ENCODE data around the gene CDH23.

Gene CDH23

DNA sequence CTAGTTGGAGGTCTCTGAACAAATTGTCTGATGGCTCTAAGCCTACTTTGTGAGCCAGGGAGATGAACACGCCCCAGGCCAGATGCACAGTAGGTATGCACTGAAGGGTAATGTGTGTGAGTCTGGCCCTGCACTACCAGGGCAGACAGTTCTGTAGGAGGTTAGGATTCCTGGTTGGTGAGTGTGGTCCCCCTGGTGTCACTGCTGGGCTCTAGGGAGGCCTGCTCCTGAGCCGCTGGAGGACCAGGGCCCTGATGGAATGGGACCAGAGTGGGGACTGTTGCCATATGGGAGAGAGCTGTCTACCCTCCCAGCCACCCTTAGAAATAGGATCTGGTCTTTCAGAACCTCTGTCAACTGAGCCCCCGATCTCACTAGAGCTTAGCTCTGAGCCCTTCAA, 42.0 kb downstream of the CDH23 start:
- Histone ChIP-seq H4K20me1 (ENCODE audit: insufficient read depth, low read length) (no peaks in the 10 kb centered on the region), H3K27me3 (replicated peaks; ENCODE audit: insufficient read depth, low read length) (peaks cover 43% of the 10 kb centered on the region), H3F3A (ENCODE audit: insufficient read depth, low read length) (no peaks in the 10 kb centered on the region), H3K4me2 (ENCODE audit: low read depth, low read length) (no peak overlapping the region), H3K9ac (ENCODE audit: low read length) (no peak overlapping the region), H3K9me3 (replicated peaks; ENCODE audit: insufficient read depth, low read length) (no peaks in the 10 kb centered on the region), H3K4me1 (ENCODE audit: low read length) (no peaks in the 10 kb centered on the region), H3K27ac (ENCODE audit: low read length) (no peak overlapping the region), H3K4me3 (ENCODE audit: low read length) (no peak overlapping the region), H3K36me3 (replicated peaks; ENCODE audit: insufficient read depth, low read length) (no peaks in the 10 kb centered on the region), H3K9me2 (replicated peaks; ENCODE audit: insufficient read depth, low read length) (no peaks in the 10 kb centered on the region), H2AFZ (ENCODE audit: low read length) (no peak overlapping the region), H3K79me2 (ENCODE audit: low read length) (no peaks in the 10 kb centered on the region)
- no peak for DNase-seq
- TF ChIP-seq, protein P1, sequence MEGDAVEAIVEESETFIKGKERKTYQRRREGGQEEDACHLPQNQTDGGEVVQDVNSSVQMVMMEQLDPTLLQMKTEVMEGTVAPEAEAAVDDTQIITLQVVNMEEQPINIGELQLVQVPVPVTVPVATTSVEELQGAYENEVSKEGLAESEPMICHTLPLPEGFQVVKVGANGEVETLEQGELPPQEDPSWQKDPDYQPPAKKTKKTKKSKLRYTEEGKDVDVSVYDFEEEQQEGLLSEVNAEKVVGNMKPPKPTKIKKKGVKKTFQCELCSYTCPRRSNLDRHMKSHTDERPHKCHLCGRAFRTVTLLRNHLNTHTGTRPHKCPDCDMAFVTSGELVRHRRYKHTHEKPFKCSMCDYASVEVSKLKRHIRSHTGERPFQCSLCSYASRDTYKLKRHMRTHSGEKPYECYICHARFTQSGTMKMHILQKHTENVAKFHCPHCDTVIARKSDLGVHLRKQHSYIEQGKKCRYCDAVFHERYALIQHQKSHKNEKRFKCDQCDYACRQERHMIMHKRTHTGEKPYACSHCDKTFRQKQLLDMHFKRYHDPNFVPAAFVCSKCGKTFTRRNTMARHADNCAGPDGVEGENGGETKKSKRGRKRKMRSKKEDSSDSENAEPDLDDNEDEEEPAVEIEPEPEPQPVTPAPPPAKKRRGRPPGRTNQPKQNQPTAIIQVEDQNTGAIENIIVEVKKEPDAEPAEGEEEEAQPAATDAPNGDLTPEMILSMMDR (IDR thresholded peaks at IDR 0.05; ENCODE audit: low read length), result no peak
- TF ChIP-seq EZH2phosphoT487 (IDR thresholded peaks at IDR 0.05; ENCODE audit: low read length) (no peak), EZH2 (optimal IDR thresholded peaks at IDR 0.05; ENCODE audit: low read depth, low read length) (no peak)

DNA sequence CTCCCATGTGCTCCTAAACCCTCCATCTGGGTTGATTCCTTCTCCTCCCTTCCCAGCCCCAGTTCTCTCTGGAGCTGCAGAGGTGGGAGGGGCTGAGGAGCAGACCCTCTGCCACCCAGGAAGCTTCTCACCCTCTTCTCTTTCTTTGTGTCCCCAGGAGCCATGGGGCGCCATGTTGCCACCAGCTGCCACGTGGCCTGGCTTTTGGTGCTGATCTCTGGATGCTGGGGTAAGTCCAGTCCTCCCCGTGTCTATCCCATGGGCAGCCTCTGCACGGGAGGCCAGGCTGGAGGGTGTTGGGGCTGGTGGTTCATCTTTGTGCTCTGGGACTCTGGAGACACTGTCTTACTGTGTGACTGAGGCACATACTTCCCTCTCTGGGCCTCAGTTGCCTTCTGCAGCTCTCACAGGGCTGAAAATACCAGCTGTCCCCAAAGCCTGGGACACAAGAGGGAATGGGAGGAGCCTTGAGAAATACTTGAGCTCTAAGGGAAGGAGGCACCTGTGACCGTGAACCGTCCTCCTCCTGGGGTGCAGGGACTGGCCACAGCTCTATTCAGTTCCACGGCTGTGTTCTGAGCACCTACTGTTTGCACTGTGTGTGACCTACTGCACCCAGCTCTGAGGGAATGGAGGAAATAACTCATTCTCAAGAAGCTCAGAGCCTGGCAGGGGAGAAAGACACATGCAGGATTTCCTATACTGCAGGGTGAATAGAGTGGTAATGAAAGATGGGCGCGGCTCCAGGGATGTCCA, 43.1 kb downstream of the CDH23 start:
- TF ChIP-seq, protein P1 (IDR thresholded peaks at IDR 0.05; ENCODE audit: low read length), result no peak
- TF ChIP-seq EZH2 (optimal IDR thresholded peaks at IDR 0.05; ENCODE audit: low read depth, low read length), result no peak
- no peak for TF ChIP-seq EZH2phosphoT487 (IDR thresholded peaks at IDR 0.05; ENCODE audit: low read length)
- Histone ChIP-seq H3K9me3 (replicated peaks; ENCODE audit: insufficient read depth, low read length) (no peaks in the 10 kb centered on the region), H3K4me3 (ENCODE audit: low read length) (no peak overlapping the region), H3F3A (ENCODE audit: insufficient read depth, low read length) (no peaks in the 10 kb centered on the region), H3K4me1 (ENCODE audit: low read length) (no peaks in the 10 kb centered on the region), H4K20me1 (ENCODE audit: insufficient read depth, low read length) (no peaks in the 10 kb centered on the region), H3K27me3 (replicated peaks; ENCODE audit: insufficient read depth, low read length) (peaks cover 52% of the 10 kb centered on the region), H3K36me3 (replicated peaks; ENCODE audit: insufficient read depth, low read length) (no peaks in the 10 kb centered on the region), H3K27ac (ENCODE audit: low read length) (no peak overlapping the region), H2AFZ (ENCODE audit: low read length) (no peak overlapping the region), H3K9ac (ENCODE audit: low read length) (no peak overlapping the region), H3K79me2 (ENCODE audit: low read length) (no peaks in the 10 kb centered on the region), H3K4me2 (ENCODE audit: low read depth, low read length) (no peak overlapping the region), H3K9me2 (replicated peaks; ENCODE audit: insufficient read depth, low read length) (no peaks in the 10 kb centered on the region)
- no peak for DNase-seq

DNA sequence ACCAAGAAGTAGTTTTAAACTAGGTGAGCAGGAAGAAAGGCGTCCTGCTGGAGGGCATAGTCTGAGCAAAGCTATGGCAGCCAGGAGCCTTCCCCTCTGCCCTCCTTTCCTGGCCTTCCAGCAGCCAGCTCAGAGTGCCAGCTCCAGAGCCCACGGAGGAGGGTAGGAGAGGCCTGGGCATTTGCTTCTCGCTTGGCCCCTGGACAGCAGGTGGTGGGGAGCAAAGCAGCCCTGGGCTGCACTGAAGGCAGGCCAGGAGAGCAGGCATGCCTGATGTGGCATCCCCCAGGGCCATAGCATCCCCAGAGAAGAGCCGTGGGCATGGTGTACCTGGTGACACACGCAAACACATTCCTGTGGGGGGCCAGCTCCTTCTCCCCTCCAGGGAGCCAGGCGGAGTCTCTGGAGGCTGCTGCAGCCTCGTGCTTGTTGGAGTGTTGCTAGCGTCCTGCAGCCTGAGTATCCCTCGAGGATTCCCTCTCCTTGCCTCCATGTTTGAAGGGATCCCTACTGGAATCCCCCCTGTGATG, 43.9 kb downstream of the CDH23 start:
- H3K9me2 ChIP-seq (replicated peaks; ENCODE audit: insufficient read depth, low read length), result no peaks in the 10 kb centered on the region

More for the DNA sequence above, 43.9 kb downstream of the CDH23 start:
- H2AFZ ChIP-seq (ENCODE audit: low read length), result no peak overlapping the region
- no peak overlapping the region for H3K27ac ChIP-seq (ENCODE audit: low read length)
- no peak for DNase-seq
- H3K36me3 ChIP-seq (replicated peaks; ENCODE audit: insufficient read depth, low read length), result no peaks in the 10 kb centered on the region
- no peaks in the 10 kb centered on the region for H3K9me3 ChIP-seq (replicated peaks; ENCODE audit: insufficient read depth, low read length)
- no peak overlapping the region for H3K4me3 ChIP-seq (ENCODE audit: low read length)
- no peaks in the 10 kb centered on the region for H4K20me1 ChIP-seq (ENCODE audit: insufficient read depth, low read length)
- H3F3A ChIP-seq (ENCODE audit: insufficient read depth, low read length), result no peaks in the 10 kb centered on the region
- no peaks in the 10 kb centered on the region for H3K4me1 ChIP-seq (ENCODE audit: low read length)
- H3K9ac ChIP-seq (ENCODE audit: low read length), result no peak overlapping the region
- TF ChIP-seq EZH2 (optimal IDR thresholded peaks at IDR 0.05; ENCODE audit: low read depth, low read length) (no peak), EZH2phosphoT487 (IDR thresholded peaks at IDR 0.05; ENCODE audit: low read length) (no peak)
- TF ChIP-seq, protein P1 (IDR thresholded peaks at IDR 0.05; ENCODE audit: low read length), result no peak
- peaks cover 59% of the 10 kb centered on the region for H3K27me3 ChIP-seq (replicated peaks; ENCODE audit: insufficient read depth, low read length)
- H3K4me2 ChIP-seq (ENCODE audit: low read depth, low read length), result no peak overlapping the region
- no peaks in the 10 kb centered on the region for H3K79me2 ChIP-seq (ENCODE audit: low read length)

Measured in MM.1S (cell line).